Ectodermal cell (in vitro differentiated cells): Measurements from ENCODE around the gene MRPL1.
"Not testable (repeated sequence)": the region's sequence is repeated elsewhere in the genome, so short reads cannot be mapped to it uniquely, and the experiment has no call there.

Source experiments
- H3K27ac ChIP-seq: 2 replicates; pipeline ENCODE4 v1.7.0; 2013; ENCODE audit warnings: mild to moderate bottlenecking, low read depth, low read length; ENCODE audit not compliant: insufficient read depth, poor library complexity, severe bottlenecking
- H3K27me3 ChIP-seq: 2 replicates; pipeline ENCODE4 v1.7.0; 2013; ENCODE audit warnings: mild to moderate bottlenecking, low read length; ENCODE audit not compliant: insufficient read depth, control insufficient read depth, poor library complexity, severe bottlenecking
- H3K36me3 ChIP-seq: one replicate; pipeline ENCODE4 v1.7.0; 2013; ENCODE audit warnings: low read length; ENCODE audit not compliant: control insufficient read depth, insufficient read depth
- H3K4me1 ChIP-seq: one replicate; pipeline ENCODE4 v1.7.0; 2013; ENCODE audit warnings: low read length; ENCODE audit not compliant: control insufficient read depth, insufficient read depth
- H3K4me3 ChIP-seq: 2 replicates; pipeline ENCODE4 v1.7.0; 2013; ENCODE audit warnings: low read depth, low read length, control low read depth; ENCODE audit not compliant: insufficient read depth
- H3K9me3 ChIP-seq: 2 replicates; pipeline ENCODE4 v1.7.0; 2013; ENCODE audit warnings: mild to moderate bottlenecking, low read length, moderate library complexity; ENCODE audit not compliant: control insufficient read depth
- WGBS, 2 experiments: methylation state at CpG; one replicate each; pipeline ENCODE4 v1.1.7; 2013; ENCODE audit warnings: missing lambda C conversion rate in 2 of 2; 5-methylcytosine and 5-hydroxymethylcytosine counted together

Gene MRPL1

GRCh38 chr4:77930876-77931275 lies 68.2 kb downstream of the MRPL1 start:
- no peak overlapping the region for H3K4me3 ChIP-seq
- no peaks in the 10 kb centered on the region for H3K4me1 ChIP-seq
- WGBS, 2 experiments, result 91 to 100% methylated on average over 4 of the region's 4 CpGs
- no peak overlapping the region for H3K27ac ChIP-seq
- H3K36me3 ChIP-seq, result no peaks in the 10 kb centered on the region
- no peaks in the 10 kb centered on the region for H3K27me3 ChIP-seq
- no peaks in the 10 kb centered on the region for H3K9me3 ChIP-seq

- Histone ChIP-seq H3K4me1 (no peaks in the 10 kb centered on the region), H3K4me3 (no peak overlapping the region), H3K36me3 (no peaks in the 10 kb centered on the region), H3K27me3 (no peaks in the 10 kb centered on the region), H3K27ac (no peak overlapping the region), H3K9me3 (no peaks in the 10 kb centered on the region)
- WGBS, 2 experiments, result 85 to 86% methylated on average over 9 of the region's 9 CpGs
Observed at GRCh38 chr4:77931452-77932135, 69.0 kb downstream of the MRPL1 start.

- no peak overlapping the region for H3K4me3 ChIP-seq
- H3K9me3 ChIP-seq, result no peaks in the 10 kb centered on the region
- no peaks in the 10 kb centered on the region for H3K4me1 ChIP-seq
- WGBS, 2 experiments, result 94 to 100% methylated on average over 1 of the region's 1 CpG
- no peak overlapping the region for H3K27ac ChIP-seq
- no peaks in the 10 kb centered on the region for H3K36me3 ChIP-seq
- no peaks in the 10 kb centered on the region for H3K27me3 ChIP-seq
Observed at GRCh38 chr4:77938560-77938959, 75.9 kb downstream of the MRPL1 start.

GRCh38 chr4:77945929-77946328 lies 83.3 kb downstream of the MRPL1 start:
- H3K27me3 ChIP-seq, H3K36me3 ChIP-seq, H3K27ac ChIP-seq, H3K4me1 ChIP-seq, H3K4me3 ChIP-seq, H3K9me3 ChIP-seq: not testable (repeated sequence)
- 96 to 97% methylated on average over 9 to 10 of the region's 10 CpGs for WGBS, 2 experiments

- no peaks in the 10 kb centered on the region for H3K36me3 ChIP-seq
- whole genome bisulfite sequencing, 2 experiments, result 92 to 93% methylated on average over 1 of the region's 1 CpG
- no peaks in the 10 kb centered on the region for H3K9me3 ChIP-seq
- H3K4me1 ChIP-seq, result no peaks in the 10 kb centered on the region
- H3K4me3 ChIP-seq, result no peak overlapping the region
- no peak overlapping the region for H3K27ac ChIP-seq
- no peaks in the 10 kb centered on the region for H3K27me3 ChIP-seq
Observed at GRCh38 chr4:77950203-77950602, 87.6 kb downstream of the MRPL1 start.

- no peak overlapping the region for H3K27ac ChIP-seq
Observed at GRCh38 chr4:77952457-77952856, 89.8 kb downstream of the MRPL1 start.

GRCh38 chr4:77954690-77955089 lies 92.1 kb downstream of the MRPL1 start:
- no peak overlapping the region for H3K4me3 ChIP-seq
- no peaks in the 10 kb centered on the region for H3K27me3 ChIP-seq
- no peaks in the 10 kb centered on the region for H3K9me3 ChIP-seq
- no peak overlapping the region for H3K27ac ChIP-seq
- 92 to 93% methylated on average over 3 of the region's 3 CpGs for WGBS, 2 experiments
- no peaks in the 10 kb centered on the region for H3K36me3 ChIP-seq
- no peaks in the 10 kb centered on the region for H3K4me1 ChIP-seq

More at GRCh38 chr4:77952457-77952856, 89.8 kb downstream of the MRPL1 start:
- H3K4me3 ChIP-seq, result no peak overlapping the region
- no peaks in the 10 kb centered on the region for H3K36me3 ChIP-seq
- no peaks in the 10 kb centered on the region for H3K27me3 ChIP-seq
- WGBS, 2 experiments, result 94 to 97% methylated on average over 5 of the region's 5 CpGs
- H3K4me1 ChIP-seq, result no peaks in the 10 kb centered on the region
- H3K9me3 ChIP-seq, result no peaks in the 10 kb centered on the region

- no peaks in the 10 kb centered on the region for H3K9me3 ChIP-seq
- H3K27ac ChIP-seq, result no peak overlapping the region
- no peak overlapping the region for H3K4me3 ChIP-seq
- no peaks in the 10 kb centered on the region for H3K4me1 ChIP-seq
- 90 to 93% methylated on average over 5 of the region's 5 CpGs for WGBS, 2 experiments
- H3K27me3 ChIP-seq, result no peaks in the 10 kb centered on the region
- H3K36me3 ChIP-seq, result no peaks in the 10 kb centered on the region
Observed at GRCh38 chr4:77956917-77957316, 94.3 kb downstream of the MRPL1 start.

- Histone ChIP-seq H3K27ac (no peak overlapping the region), H3K4me1 (no peaks in the 10 kb centered on the region), H3K4me3 (no peak overlapping the region), H3K9me3 (no peaks in the 10 kb centered on the region), H3K27me3 (no peaks in the 10 kb centered on the region), H3K36me3 (no peaks in the 10 kb centered on the region)
- WGBS, 2 experiments, result 69 to 82% methylated on average over 1 to 2 of the region's 2 CpGs
Observed at GRCh38 chr4:77958897-77959296, 96.3 kb downstream of the MRPL1 start.

GRCh38 chr4:77959566-77960338 lies 97.1 kb downstream of the MRPL1 start:
- H3K27me3 ChIP-seq, result no peaks in the 10 kb centered on the region
- no peaks in the 10 kb centered on the region for H3K4me1 ChIP-seq
- no peaks in the 10 kb centered on the region for H3K9me3 ChIP-seq
- no peaks in the 10 kb centered on the region for H3K36me3 ChIP-seq
- WGBS, 2 experiments, result 37 to 54% methylated on average over 3 to 4 of the region's 6 CpGs
- H3K27ac ChIP-seq, result no peak overlapping the region
- H3K4me3 ChIP-seq, result no peak overlapping the region
